Measurements from ENCODE around the gene APOE. TPM values are rescaled to one million over a fixed set of nuclear protein-coding genes. Genes with fewer than 3 reads are reported as not detected.

Gene APOE
- total and polyA plus RNA-seq, 2 of the 13 experiments (the other 11 are each of a cell fraction or from before 2014, with no cell fraction given), result 1,328 to 1,470 TPM

DNA sequence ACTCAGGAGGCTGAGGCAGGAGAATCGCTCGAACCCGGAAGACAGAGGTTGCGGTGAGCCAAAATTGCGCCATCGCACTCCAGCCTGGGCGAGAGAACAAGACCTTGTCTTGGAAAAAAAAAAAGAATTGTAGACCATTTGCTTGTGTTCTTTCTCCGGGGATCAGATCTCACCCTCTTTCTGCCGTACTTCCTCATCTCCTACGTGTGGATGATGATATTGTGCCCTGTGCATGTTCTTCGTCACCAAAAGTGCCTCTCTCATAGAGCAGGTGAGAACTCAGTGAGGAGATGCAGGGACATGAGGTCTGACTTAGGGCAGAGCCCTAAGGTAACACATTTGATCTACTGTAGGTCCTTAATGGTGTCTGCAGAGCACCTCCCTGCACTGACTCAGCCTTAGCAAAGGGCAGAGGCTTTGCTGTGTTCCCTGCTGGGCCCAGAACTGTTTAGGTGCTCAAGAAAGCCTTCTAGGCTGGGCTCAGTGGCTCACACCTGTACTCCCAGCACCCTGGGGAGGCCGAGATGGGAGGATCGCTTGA lies 41.5 kb downstream of the APOE start (continued):
- TF ChIP-seq, protein P1, sequence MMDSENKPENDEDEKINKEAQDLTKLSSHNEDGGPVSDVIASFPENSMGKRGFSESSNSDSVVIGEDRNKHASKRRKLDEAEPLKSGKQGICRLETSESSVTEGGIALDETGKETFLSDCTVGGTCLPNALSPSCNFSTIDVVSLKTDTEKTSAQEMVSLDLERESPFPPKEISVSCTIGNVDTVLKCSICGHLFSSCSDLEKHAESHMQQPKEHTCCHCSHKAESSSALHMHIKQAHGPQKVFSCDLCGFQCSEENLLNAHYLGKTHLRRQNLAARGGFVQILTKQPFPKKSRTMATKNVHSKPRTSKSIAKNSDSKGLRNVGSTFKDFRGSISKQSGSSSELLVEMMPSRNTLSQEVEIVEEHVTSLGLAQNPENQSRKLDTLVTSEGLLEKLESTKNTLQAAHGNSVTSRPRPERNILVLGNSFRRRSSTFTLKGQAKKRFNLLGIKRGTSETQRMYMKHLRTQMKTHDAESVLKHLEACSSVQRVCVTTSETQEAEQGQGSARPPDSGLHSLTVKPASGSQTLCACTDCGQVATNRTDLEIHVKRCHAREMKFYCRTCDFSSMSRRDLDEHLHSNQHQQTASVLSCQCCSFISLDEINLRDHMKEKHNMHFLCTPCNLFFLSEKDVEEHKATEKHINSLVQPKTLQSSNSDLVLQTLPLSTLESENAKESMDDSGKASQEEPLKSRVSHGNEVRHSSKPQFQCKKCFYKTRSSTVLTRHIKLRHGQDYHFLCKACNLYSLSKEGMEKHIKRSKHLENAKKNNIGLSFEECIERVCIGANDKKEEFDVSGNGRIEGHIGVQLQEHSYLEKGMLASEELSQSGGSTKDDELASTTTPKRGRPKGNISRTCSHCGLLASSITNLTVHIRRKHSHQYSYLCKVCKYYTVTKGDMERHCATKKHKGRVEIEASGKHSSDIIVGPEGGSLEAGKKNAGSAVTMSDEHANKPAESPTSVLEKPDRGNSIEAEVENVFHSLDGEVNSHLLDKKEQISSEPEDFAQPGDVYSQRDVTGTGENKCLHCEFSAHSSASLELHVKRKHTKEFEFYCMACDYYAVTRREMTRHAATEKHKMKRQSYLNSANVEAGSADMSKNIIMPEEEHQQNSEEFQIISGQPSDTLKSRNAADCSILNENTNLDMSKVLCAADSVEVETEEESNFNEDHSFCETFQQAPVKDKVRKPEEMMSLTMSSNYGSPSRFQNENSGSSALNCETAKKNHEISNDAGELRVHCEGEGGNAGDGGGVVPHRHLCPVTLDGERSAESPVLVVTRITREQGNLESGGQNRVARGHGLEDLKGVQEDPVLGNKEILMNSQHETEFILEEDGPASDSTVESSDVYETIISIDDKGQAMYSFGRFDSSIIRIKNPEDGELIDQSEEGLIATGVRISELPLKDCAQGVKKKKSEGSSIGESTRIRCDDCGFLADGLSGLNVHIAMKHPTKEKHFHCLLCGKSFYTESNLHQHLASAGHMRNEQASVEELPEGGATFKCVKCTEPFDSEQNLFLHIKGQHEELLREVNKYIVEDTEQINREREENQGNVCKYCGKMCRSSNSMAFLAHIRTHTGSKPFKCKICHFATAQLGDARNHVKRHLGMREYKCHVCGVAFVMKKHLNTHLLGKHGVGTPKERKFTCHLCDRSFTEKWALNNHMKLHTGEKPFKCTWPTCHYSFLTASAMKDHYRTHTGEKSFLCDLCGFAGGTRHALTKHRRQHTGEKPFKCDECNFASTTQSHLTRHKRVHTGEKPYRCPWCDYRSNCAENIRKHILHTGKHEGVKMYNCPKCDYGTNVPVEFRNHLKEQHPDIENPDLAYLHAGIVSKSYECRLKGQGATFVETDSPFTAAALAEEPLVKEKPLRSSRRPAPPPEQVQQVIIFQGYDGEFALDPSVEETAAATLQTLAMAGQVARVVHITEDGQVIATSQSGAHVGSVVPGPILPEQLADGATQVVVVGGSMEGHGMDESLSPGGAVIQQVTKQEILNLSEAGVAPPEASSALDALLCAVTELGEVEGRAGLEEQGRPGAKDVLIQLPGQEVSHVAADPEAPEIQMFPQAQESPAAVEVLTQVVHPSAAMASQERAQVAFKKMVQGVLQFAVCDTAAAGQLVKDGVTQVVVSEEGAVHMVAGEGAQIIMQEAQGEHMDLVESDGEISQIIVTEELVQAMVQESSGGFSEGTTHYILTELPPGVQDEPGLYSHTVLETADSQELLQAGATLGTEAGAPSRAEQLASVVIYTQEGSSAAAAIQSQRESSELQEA (CRISPR knock-in tag; IDR thresholded peaks at IDR 0.05; ENCODE audit: not compliant biosample characterization), result no peak
- no peak for TF ChIP-seq ATF7-NPFF (CRISPR knock-in tag; IDR thresholded peaks at IDR 0.05; ENCODE audit: low read depth)
- TF ChIP-seq, protein P2, sequence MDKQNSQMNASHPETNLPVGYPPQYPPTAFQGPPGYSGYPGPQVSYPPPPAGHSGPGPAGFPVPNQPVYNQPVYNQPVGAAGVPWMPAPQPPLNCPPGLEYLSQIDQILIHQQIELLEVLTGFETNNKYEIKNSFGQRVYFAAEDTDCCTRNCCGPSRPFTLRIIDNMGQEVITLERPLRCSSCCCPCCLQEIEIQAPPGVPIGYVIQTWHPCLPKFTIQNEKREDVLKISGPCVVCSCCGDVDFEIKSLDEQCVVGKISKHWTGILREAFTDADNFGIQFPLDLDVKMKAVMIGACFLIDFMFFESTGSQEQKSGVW (CRISPR knock-in tag; IDR thresholded peaks at IDR 0.05; ENCODE audit: borderline replicate concordance), result no peak
- no peak for TF ChIP-seq SPEN (CRISPR knock-in tag; IDR thresholded peaks at IDR 0.05; ENCODE audit: low read depth)
- no peak for TF ChIP-seq RFXAP (CRISPR knock-in tag; IDR thresholded peaks at IDR 0.05; ENCODE audit: borderline replicate concordance)
- no peak for TF ChIP-seq HCFC1 (IDR thresholded peaks at IDR 0.05; ENCODE audit: low read depth, low read length)
- no peak for TF ChIP-seq ZBTB25 (CRISPR knock-in tag; IDR thresholded peaks at IDR 0.05)
- no peak for TF ChIP-seq ZNF543 (CRISPR knock-in tag; IDR thresholded peaks at IDR 0.05)
- no peak for TF ChIP-seq ZNF691 (CRISPR knock-in tag; IDR thresholded peaks at IDR 0.05; ENCODE audit: borderline replicate concordance, low read depth)
- TF ChIP-seq JARID2 (CRISPR knock-in tag; IDR thresholded peaks at IDR 0.05; ENCODE audit: insufficient replicate concordance), result no peak
- TF ChIP-seq, protein P3, sequence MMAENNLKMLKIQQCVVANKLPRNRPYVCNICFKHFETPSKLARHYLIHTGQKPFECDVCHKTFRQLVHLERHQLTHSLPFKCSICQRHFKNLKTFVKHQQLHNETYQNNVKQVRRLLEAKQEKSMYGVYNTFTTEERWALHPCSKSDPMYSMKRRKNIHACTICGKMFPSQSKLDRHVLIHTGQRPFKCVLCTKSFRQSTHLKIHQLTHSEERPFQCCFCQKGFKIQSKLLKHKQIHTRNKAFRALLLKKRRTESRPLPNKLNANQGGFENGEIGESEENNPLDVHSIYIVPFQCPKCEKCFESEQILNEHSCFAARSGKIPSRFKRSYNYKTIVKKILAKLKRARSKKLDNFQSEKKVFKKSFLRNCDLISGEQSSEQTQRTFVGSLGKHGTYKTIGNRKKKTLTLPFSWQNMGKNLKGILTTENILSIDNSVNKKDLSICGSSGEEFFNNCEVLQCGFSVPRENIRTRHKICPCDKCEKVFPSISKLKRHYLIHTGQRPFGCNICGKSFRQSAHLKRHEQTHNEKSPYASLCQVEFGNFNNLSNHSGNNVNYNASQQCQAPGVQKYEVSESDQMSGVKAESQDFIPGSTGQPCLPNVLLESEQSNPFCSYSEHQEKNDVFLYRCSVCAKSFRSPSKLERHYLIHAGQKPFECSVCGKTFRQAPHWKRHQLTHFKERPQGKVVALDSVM (CRISPR knock-in tag; IDR thresholded peaks at IDR 0.05), result peak; percentile 82
- TF ChIP-seq ZNF251 (CRISPR knock-in tag; IDR thresholded peaks at IDR 0.05), result no peak
- TF ChIP-seq ZNF598 (CRISPR knock-in tag; IDR thresholded peaks at IDR 0.05; ENCODE audit: borderline replicate concordance), result no peak
- TF ChIP-seq BORCS8-MEF2B (CRISPR knock-in tag; IDR thresholded peaks at IDR 0.05), result no peak
- no peak for TF ChIP-seq AKAP8 (CRISPR knock-in tag; IDR thresholded peaks at IDR 0.05)
- TF ChIP-seq NONO (IDR thresholded peaks at IDR 0.05), result no peak
- TF ChIP-seq NONO (CRISPR knock-in tag; conservative IDR thresholded peaks at IDR 0.05), result no peak

Measured in HepG2 (cell line).